Naive thymus-derived CD4-positive, alpha-beta T cell (primary cell): ENCODE measurements around the gene PGAM1. TPM values are rescaled to one million over a fixed set of nuclear protein-coding genes. Genes with fewer than 3 reads are reported as not detected.
A peak's percentile ranks its signal among the peaks of the same experiment; 100 is the strongest.
"Not testable (repeated sequence)": the region's sequence is repeated elsewhere in the genome, so short reads cannot be mapped to it uniquely, and the experiment has no call there.

Source experiments
- ATAC-seq: fragments of 150-1000 bp; cut with Tn5 transposase; 2 replicates; pipeline ENCODE4 v1.10.0; 2021; ENCODE audit warnings: mild to moderate bottlenecking, moderate library complexity
- CTCF ChIA-PET: fragments of 350-600 bp; sonication (Branson Sonifier 250); formaldehyde crosslinking; loops from one replicate; lab custom pipeline; 2021; ENCODE audit warnings: antibody characterized with exemption; lab: Charles Lee
- POLR2A ChIA-PET: fragments of 350-600 bp; sonication (Branson Sonifier 250); formaldehyde crosslinking; loops from one replicate; lab custom pipeline; 2021; ENCODE audit warnings: antibody characterized with exemption, inconsistent platforms; lab: Charles Lee
- DNase-seq, 9 donors: peaks; one replicate each; pipeline versions ENCODE4 v3.0.0 to v3.0.0-alpha.2; 2020 to 2022; ENCODE audit warnings: mixed read lengths in 1 of 9
- H3K27ac ChIP-seq: one replicate; pipeline ENCODE4 v1.7.0; 2013; ENCODE audit warnings: mild to moderate bottlenecking, low read depth, low read length, moderate library complexity
- H3K27me3 ChIP-seq, 2 donors: one replicate each; pipeline ENCODE4 v1.7.0; 2013; ENCODE audit warnings: low read length in 2 of 2, mild to moderate bottlenecking in 2 of 2, moderate library complexity in 2 of 2; ENCODE audit not compliant: control insufficient read depth in 2 of 2, insufficient read depth in 2 of 2
- H3K36me3 ChIP-seq, 3 experiments: 1 replicate in 2 of 3; 2 replicates in 1 of 3; pipeline ENCODE4 v1.7.0; 2013; ENCODE audit warnings: low read length in 3 of 3, mild to moderate bottlenecking in 3 of 3, moderate library complexity in 1 of 3; ENCODE audit not compliant: insufficient read depth in 3 of 3, control insufficient read depth in 2 of 3
- H3K4me1 ChIP-seq, 2 donors: one replicate each; pipeline ENCODE4 v1.7.0; 2013; ENCODE audit warnings: low read length in 2 of 2, mild to moderate bottlenecking in 2 of 2, moderate library complexity in 1 of 2; ENCODE audit not compliant: control insufficient read depth in 2 of 2, insufficient read depth in 2 of 2
- H3K4me3 ChIP-seq: 2 replicates; pipeline ENCODE4 v1.7.0; 2013; ENCODE audit warnings: mild to moderate bottlenecking, low read length
- H3K9me3 ChIP-seq, 3 experiments: 1 replicate in 2 of 3; 2 replicates in 1 of 3; pipeline ENCODE4 v1.7.0; 2013; ENCODE audit warnings: low read length in 3 of 3; ENCODE audit not compliant: control insufficient read depth in 2 of 3
- H3K27ac Mint-ChIP-seq, 9 donors: one replicate each; pipeline ENCODE4 v1.8.0; 2020 to 2022; ENCODE audit warnings: mixed read lengths in 9 of 9, mild to moderate bottlenecking in 8 of 9, moderate library complexity in 5 of 9, inconsistent platforms in 2 of 9
- H3K27me3 Mint-ChIP-seq, 5 donors: one replicate each; pipeline ENCODE4 v1.8.0; 2021 to 2022; ENCODE audit warnings: mixed read lengths in 5 of 5, mild to moderate bottlenecking in 1 of 5
- H3K36me3 Mint-ChIP-seq, 5 donors: one replicate each; pipeline ENCODE4 v1.8.0; 2020 to 2022; ENCODE audit warnings: mixed read lengths in 5 of 5, mild to moderate bottlenecking in 3 of 5, inconsistent platforms in 1 of 5
- H3K4me1 Mint-ChIP-seq, 7 donors: one replicate each; pipeline ENCODE4 v1.8.0; 2020 to 2022; ENCODE audit warnings: mixed read lengths in 7 of 7, mild to moderate bottlenecking in 3 of 7, inconsistent platforms in 1 of 7
- H3K4me3 Mint-ChIP-seq, 10 donors: one replicate each; pipeline ENCODE4 v1.8.0; 2020 to 2022; ENCODE audit warnings: mild to moderate bottlenecking in 10 of 10, mixed read lengths in 10 of 10, moderate library complexity in 6 of 10, inconsistent platforms in 2 of 10
- H3K9me3 Mint-ChIP-seq, 11 donors: one replicate each; pipeline ENCODE4 v1.8.0; 2020 to 2022; ENCODE audit warnings: mixed read lengths in 11 of 11, mild to moderate bottlenecking in 4 of 11, inconsistent platforms in 1 of 11, moderate library complexity in 1 of 11
- intact Hi-C, 2 donors: fragments of 100-400 bp; cut with micrococcal nuclease; formaldehyde crosslinking; loops; one replicate each; pipeline ENCODE4 v1.15.1; 2023
- polyA plus RNA-seq, 2 donors: library from polyadenylated mRNA; unstranded; fragments of 300-500 nt; fragmentation: Illumina TruSeq; gene quantifications; one replicate each; pipeline ENCODE4 v1.2.3, GENCODE V29; 2021
- total RNA-seq, 6 experiments: library from RNA in 5 of 6; stranded (reverse) in 5 of 6; gene quantifications; 1 replicate in 5 of 6; 2 replicates in 1 of 6; pipeline ENCODE4 v1.2.3 and lab custom pipeline; 2021 to 2026

The PGAM1 gene
- total and polyA plus RNA-seq, 7 experiments from 2014 or later, result 58.5 to 536 (median 116) TPM

DNA sequence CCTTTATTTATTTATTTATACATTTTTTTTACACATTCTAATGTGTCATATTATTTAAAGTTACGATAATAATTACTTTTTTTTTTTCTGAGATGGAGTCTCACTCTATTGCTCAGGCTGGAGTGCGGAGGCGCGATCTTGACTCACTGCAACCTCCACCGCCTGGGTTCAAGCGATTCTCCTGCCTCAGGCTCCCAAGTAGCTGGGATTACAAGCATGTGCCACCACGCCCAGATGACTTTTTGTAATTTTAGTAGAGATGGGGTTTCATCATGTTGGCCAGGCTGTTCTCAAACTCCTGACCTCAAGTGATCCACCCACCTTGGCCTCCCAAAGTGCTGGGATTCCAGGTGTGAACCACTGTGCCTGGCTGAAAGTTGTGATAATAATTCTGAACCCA lies 19.5 kb upstream of the PGAM1 start:
- not testable (repeated sequence) for H3K9me3 ChIP-seq, H3K27me3 ChIP-seq, H3K27ac ChIP-seq, H3K4me3 Mint-ChIP-seq, H3K27me3 Mint-ChIP-seq, H3K36me3 Mint-ChIP-seq, H3K36me3 ChIP-seq, DNase-seq, H3K9me3 Mint-ChIP-seq, H3K4me1 ChIP-seq, ATAC-seq, H3K4me3 ChIP-seq
- CTCF ChIA-PET, result interaction anchor here (1.0 to 1.6 kb wide), 3 partner anchors 8 to 89 kb away, joined by 3 to 7 read pairs (median 4); no protein-coding TSS in a partner anchor
- H3K27ac Mint-ChIP-seq, result peak overlapping the region in 2 of 9 donors; percentile 10 to 52
- intact Hi-C loops, result loop anchor here in 1 of 2 donors (2.0 to 10.0 kb wide), 2 partner anchors 324 to 822 kb away; partner anchors contain the start of gene TM9SF3
- peaks cover 2 to 14% (median 10%) of the 10 kb centered on the region in 7 donors for H3K4me1 Mint-ChIP-seq
- POLR2A ChIA-PET, result interaction anchor here (0.9 to 1.2 kb wide), 2 partner anchors 13 to 147 kb away, joined by 3 to 4 read pairs; no protein-coding TSS in a partner anchor

DNA sequence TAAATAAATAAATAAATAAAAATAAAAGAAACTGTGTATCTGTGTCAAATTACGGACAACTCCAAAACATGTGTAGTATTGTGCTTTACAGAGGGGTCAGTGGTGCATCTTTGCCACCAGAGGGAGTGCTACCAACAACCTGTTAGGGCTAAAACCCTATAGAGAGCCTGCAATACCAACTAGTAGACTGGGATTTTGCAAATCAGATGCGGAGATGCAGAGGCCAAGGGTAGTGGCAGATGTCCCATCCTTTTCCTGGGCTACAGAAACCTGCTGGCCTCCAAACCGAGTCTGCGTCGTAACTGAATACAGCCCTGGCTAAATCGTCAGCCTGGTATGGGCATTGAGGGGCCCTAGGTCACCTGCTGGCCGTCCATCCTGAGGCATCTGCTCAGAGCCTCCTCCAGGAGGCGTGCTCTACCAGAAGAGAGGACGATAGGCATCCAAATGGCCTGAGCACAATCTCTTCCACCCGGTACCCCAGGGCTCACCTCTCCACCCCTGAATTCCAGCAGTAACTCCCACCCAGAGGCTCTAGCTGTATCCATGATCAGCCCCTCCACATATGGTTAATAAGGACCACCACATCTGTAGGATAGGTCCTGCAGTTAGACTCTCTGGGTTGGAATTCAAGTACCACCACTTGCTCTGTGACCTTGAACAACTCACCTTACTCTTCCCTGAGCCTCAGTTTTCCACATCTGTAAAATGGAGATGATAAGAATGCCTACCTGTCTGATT lies 18.6 kb upstream of the PGAM1 start:
- Histone ChIP-seq H3K9me3 (no peaks in the 10 kb centered on the region), H3K27ac (peak overlapping the region; percentile 54), H3K4me3 (peak overlapping the region; percentile 40), H3K36me3 (no peaks in the 10 kb centered on the region), H3K4me1 (peaks cover 4 to 7% of the 10 kb centered on the region in 2 donors), H3K27me3 (no peaks in the 10 kb centered on the region)
- no peaks in the 10 kb centered on the region for H3K27me3 Mint-ChIP-seq
- intact Hi-C loops, result loop anchor here (1.0 to 10.0 kb wide), 9 partner anchors 11 to 823 kb away; partner anchors contain the start of genes PGAM1 (in 2 of the 2), EXOSC1 (in 1 of the 2), TM9SF3 (in 1 of the 2) and ZDHHC16 (in 1 of the 2)
- CTCF ChIA-PET, result interaction anchor here (0.6 to 1.8 kb wide), 8 partner anchors 8 to 294 kb away, joined by 3 to 13 read pairs (median 4); no protein-coding TSS in a partner anchor
- H3K4me3 Mint-ChIP-seq, result peak overlapping the region; percentile 10 to 79 (median 52)
- peak overlapping the region in 8 of 9 donors; percentile 14 to 84 (median 44) for H3K27ac Mint-ChIP-seq
- no peaks in the 10 kb centered on the region for H3K36me3 Mint-ChIP-seq
- DNase-seq, result peak; percentile 35 to 78 (median 69)
- POLR2A ChIA-PET, result interaction anchor here (0.6 to 1.2 kb wide), 2 partner anchors 12 to 16 kb away, joined by 3 to 4 read pairs; no protein-coding TSS in a partner anchor
- peak; percentile 96 for ATAC-seq
- H3K9me3 Mint-ChIP-seq, result no peaks in the 10 kb centered on the region
- peaks cover 0 to 13% (median 9%) of the 10 kb centered on the region in 7 donors for H3K4me1 Mint-ChIP-seq

DNA sequence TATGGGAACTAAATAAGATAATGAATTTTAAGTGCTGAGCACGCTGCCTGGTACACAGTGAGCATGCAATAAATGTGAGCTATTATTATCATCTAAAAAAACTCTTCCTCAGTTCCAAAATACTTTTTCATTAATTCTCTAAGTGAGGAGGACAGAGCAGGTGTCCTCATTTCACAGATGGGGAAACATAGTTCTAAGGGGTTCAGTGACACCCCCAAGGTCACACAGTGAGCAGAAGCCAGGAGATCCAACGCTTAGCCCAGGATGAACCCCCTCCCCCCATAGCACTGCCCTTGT lies 18.1 kb upstream of the PGAM1 start:
- H3K36me3 Mint-ChIP-seq, result no peaks in the 10 kb centered on the region
- H3K27me3 Mint-ChIP-seq, result no peaks in the 10 kb centered on the region
- H3K4me3 ChIP-seq, result no peak overlapping the region
- no peak for DNase-seq
- H3K4me1 Mint-ChIP-seq, result peaks cover 3 to 14% (median 13%) of the 10 kb centered on the region in 7 donors
- intact Hi-C loops, result loop anchor here (1.0 to 10.0 kb wide), 9 partner anchors 10 to 823 kb away; partner anchors contain the start of genes PGAM1 (in 2 of the 2), EXOSC1 (in 1 of the 2), TM9SF3 (in 1 of the 2) and ZDHHC16 (in 1 of the 2)
- H3K36me3 ChIP-seq, result no peaks in the 10 kb centered on the region
- ChIA-PET CTCF (interaction anchor here (0.6 to 1.8 kb wide), 6 partner anchors 12 to 293 kb away, joined by 3 to 13 read pairs (median 4); no protein-coding TSS in a partner anchor), POLR2A (interaction anchor here (0.6 kb wide), 1 partner anchor 16 kb away, joined by 3 read pairs; no protein-coding TSS in a partner anchor)
- no peak for ATAC-seq
- peaks cover 4 to 7% of the 10 kb centered on the region in 2 donors for H3K4me1 ChIP-seq
- peak overlapping the region in 3 of 9 donors; percentile 32 to 84 (median 54) for H3K27ac Mint-ChIP-seq
- H3K27me3 ChIP-seq, result no peaks in the 10 kb centered on the region
- H3K27ac ChIP-seq, result no peak overlapping the region
- peak overlapping the region in 2 of 10 donors; percentile 30 to 47 for H3K4me3 Mint-ChIP-seq
- H3K9me3 Mint-ChIP-seq, result no peaks in the 10 kb centered on the region
- no peaks in the 10 kb centered on the region for H3K9me3 ChIP-seq

DNA sequence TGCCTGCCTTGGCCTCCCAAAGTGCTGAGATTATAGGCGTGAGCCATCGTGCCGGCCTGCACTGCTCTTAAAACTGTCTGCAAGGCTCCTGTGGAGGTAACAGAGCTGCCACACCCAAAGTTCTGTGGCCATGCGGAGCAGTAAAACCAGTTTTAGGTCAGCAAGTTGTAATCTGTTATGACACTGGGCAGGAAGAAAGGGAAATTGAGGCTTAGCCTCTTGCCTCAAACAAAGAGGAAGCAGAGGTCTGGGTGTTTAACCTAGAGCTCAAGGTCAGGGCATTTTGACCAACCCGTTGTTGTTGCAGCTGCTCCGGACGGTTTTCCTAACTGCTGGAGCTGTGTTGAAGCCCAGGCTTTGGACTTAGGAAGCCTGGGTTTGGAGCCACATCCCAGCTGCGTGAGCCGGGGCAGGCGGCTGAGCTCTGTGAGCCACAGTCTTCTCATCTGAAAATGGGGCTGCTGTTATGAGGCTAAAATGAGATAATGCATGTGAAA lies 17.4 kb upstream of the PGAM1 start:
- no peak for DNase-seq
- no peak for ATAC-seq
- ChIA-PET POLR2A (interaction anchor here (2.3 kb wide), 1 partner anchor 10 kb away, joined by 11 read pairs; no protein-coding TSS in a partner anchor), CTCF (interaction anchor here (0.6 to 1.8 kb wide), 5 partner anchors 11 to 81 kb away, joined by 3 to 13 read pairs (median 3); no protein-coding TSS in a partner anchor)
- Histone ChIP-seq H3K9me3 (no peaks in the 10 kb centered on the region), H3K27ac (no peak overlapping the region), H3K27me3 (no peaks in the 10 kb centered on the region), H3K4me3 (no peak overlapping the region), H3K36me3 (no peaks in the 10 kb centered on the region), H3K4me1 (peaks cover 6 to 8% of the 10 kb centered on the region in 2 donors)
- Mint-ChIP-seq H3K27me3 (no peaks in the 10 kb centered on the region), H3K9me3 (no peaks in the 10 kb centered on the region), H3K4me1 (peaks cover 7 to 19% (median 17%) of the 10 kb centered on the region in 7 donors), H3K27ac (no peak overlapping the region), H3K36me3 (no peaks in the 10 kb centered on the region), H3K4me3 (no peak overlapping the region)
- intact Hi-C loops, result loop anchor here in 1 of 2 donors (10.0 kb wide), 1 partner anchor 824 kb away; the partner anchor contains the start of gene TM9SF3

DNA sequence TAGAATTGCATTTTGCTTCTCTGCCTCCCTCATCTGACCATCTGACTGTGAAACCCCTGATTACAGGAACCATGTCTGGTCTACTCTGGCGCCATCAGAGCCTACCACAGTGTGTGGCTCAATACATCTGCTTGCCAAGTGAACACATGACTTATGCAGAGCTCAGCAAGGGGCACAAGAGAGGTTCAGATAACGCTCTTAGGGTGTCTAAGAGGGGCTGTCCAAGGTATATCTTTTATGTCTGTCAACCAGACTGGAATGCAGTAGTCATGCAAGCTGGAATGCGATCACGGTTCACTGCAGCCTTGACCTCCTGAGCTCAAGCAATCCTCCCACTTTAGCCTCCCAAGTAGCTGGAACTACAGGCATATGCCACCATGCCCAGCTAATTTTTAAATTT lies 14.6 kb upstream of the PGAM1 start:
- Mint-ChIP-seq H3K27me3 (no peaks in the 10 kb centered on the region), H3K4me3 (no peak overlapping the region), H3K36me3 (no peaks in the 10 kb centered on the region), H3K4me1 (peaks cover 17 to 44% (median 36%) of the 10 kb centered on the region in 7 donors), H3K9me3 (no peaks in the 10 kb centered on the region), H3K27ac (no peak overlapping the region)
- Histone ChIP-seq H3K4me1 (peaks cover 19 to 21% of the 10 kb centered on the region in 2 donors), H3K36me3 (no peaks in the 10 kb centered on the region), H3K27ac (no peak overlapping the region), H3K9me3 (no peaks in the 10 kb centered on the region), H3K27me3 (no peaks in the 10 kb centered on the region), H3K4me3 (no peak overlapping the region)
- DNase-seq, result no peak
- ChIA-PET POLR2A (no interaction called here), CTCF (interaction anchor here (0.7 to 2.0 kb wide), 3 partner anchors 8 to 173 kb away, joined by 3 to 9 read pairs (median 4); no protein-coding TSS in a partner anchor)
- ATAC-seq, result no peak
- intact Hi-C loops, result no loop called here

DNA sequence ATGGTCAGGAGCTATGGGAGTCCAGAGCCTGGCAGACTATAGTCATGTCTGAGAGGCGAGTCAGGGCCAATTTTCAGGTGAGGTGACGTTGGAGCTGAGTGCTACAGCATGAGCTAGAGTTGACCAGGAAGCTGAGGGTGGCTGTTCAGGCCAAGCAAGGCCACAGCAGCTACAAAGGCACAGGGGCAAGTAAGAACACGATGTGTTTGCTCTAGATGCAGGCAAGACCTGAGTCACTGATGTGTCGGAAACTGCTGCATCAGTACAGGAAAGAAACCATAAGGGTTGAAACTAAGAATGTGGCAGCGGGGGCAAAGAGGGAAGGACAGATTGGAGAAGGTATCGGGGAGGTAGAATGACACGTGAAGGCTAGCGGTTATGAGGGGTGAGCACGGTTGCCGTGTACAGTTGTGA lies 13.1 kb upstream of the PGAM1 start:
- Mint-ChIP-seq H3K4me1 (peaks cover 25 to 45% (median 41%) of the 10 kb centered on the region in 7 donors), H3K36me3 (no peaks in the 10 kb centered on the region), H3K9me3 (no peaks in the 10 kb centered on the region), H3K27me3 (no peaks in the 10 kb centered on the region), H3K27ac (peak overlapping the region; percentile 3 to 93 (median 84)), H3K4me3 (peak overlapping the region in 4 of 10 donors; percentile 3 to 70 (median 36))
- Histone ChIP-seq H3K27me3 (no peaks in the 10 kb centered on the region), H3K4me1 (peaks cover 20 to 22% of the 10 kb centered on the region in 2 donors), H3K27ac (no peak overlapping the region), H3K9me3 (no peaks in the 10 kb centered on the region), H3K4me3 (no peak overlapping the region), H3K36me3 (no peaks in the 10 kb centered on the region)
- ATAC-seq (no peak), DNase-seq (peak in 1 of 9 donors; percentile 64)
- intact Hi-C loops, result no loop called here
- ChIA-PET POLR2A (no interaction called here), CTCF (interaction anchor here (0.7 kb wide), 1 partner anchor 36 kb away, joined by 3 read pairs; no protein-coding TSS in a partner anchor)
